IPS DF 6.9 (cell line): ENCODE data around the gene AHR.

ENCODE experiments used
- DNase-seq: peaks from one replicate; pipeline ENCODE4 v3.0.0-alpha.2; 2013; ENCODE audit warnings: low read depth, low spot score
- H3K27ac ChIP-seq: one replicate; pipeline ENCODE4 v1.5.1; 2013; ENCODE audit warnings: low read length, control low read depth
- H3K27me3 ChIP-seq: 2 replicates; pipeline ENCODE4 v1.6.1; 2013; ENCODE audit warnings: mild to moderate bottlenecking, low read length; ENCODE audit not compliant: control insufficient read depth, insufficient read depth
- H3K36me3 ChIP-seq: 2 replicates; pipeline ENCODE4 v1.6.1; 2013; ENCODE audit warnings: low read length; ENCODE audit not compliant: control insufficient read depth, insufficient read depth
- H3K4me1 ChIP-seq: 2 replicates; pipeline ENCODE4 v1.6.1; 2013; ENCODE audit warnings: low read length; ENCODE audit not compliant: control insufficient read depth, insufficient read depth
- H3K4me3 ChIP-seq: 2 replicates; pipeline ENCODE4 v1.5.1; 2013; ENCODE audit warnings: mild to moderate bottlenecking, low read length
- H3K9me3 ChIP-seq: 2 replicates; pipeline ENCODE4 v1.6.1; 2013; ENCODE audit warnings: low read length, inconsistent platforms; ENCODE audit not compliant: control insufficient read depth, insufficient read depth
- WGBS: extraction: QIAGEN DNeasy Blood & Tissue Kit; methylation state at CpG from one replicate; pipeline ENCODE4 v1.1.7; 2013; ENCODE audit warnings: mixed read lengths, missing lambda C conversion rate; ENCODE audit not compliant: insufficient read length, insufficient coverage; 5-methylcytosine and 5-hydroxymethylcytosine counted together

Gene AHR

GRCh38 chr7:17289074-17289645 lies 9.3 kb upstream of the AHR start:
- no peaks in the 10 kb centered on the region for H3K36me3 ChIP-seq
- H3K4me3 ChIP-seq: no peak overlapping the region
- no peaks in the 10 kb centered on the region for H3K27me3 ChIP-seq
- no peaks in the 10 kb centered on the region for H3K9me3 ChIP-seq
- no peak overlapping the region for H3K27ac ChIP-seq
- no peaks in the 10 kb centered on the region for H3K4me1 ChIP-seq
- no peak for DNase-seq

- Histone ChIP-seq H3K4me1 (no peaks in the 10 kb centered on the region), H3K27me3 (no peaks in the 10 kb centered on the region), H3K9me3 (no peaks in the 10 kb centered on the region), H3K36me3 (no peaks in the 10 kb centered on the region), H3K27ac (no peak overlapping the region), H3K4me3 (no peak overlapping the region)
- no CpG with 5 or more reads among the region's 4 CpGs for WGBS
- DNase-seq: no peak
Observed at GRCh38 chr7:17292843-17293242, 5.6 kb upstream of the AHR start.

- H3K27me3 ChIP-seq: no peaks in the 10 kb centered on the region
- no peak overlapping the region for H3K4me3 ChIP-seq
- no peaks in the 10 kb centered on the region; the same call in 1 of the 2 replicates for H3K4me1 ChIP-seq
- no peak overlapping the region for H3K27ac ChIP-seq
- H3K36me3 ChIP-seq: no peaks in the 10 kb centered on the region
- no peaks in the 10 kb centered on the region for H3K9me3 ChIP-seq
- no peak for DNase-seq
- WGBS: no CpG with 5 or more reads among the region's 2 CpGs
Observed at GRCh38 chr7:17293481-17293880, 5.0 kb upstream of the AHR start.

GRCh38 chr7:17297243-17297642 lies 1.2 kb upstream of the AHR start:
- no peak overlapping the region for H3K4me3 ChIP-seq

DNA sequence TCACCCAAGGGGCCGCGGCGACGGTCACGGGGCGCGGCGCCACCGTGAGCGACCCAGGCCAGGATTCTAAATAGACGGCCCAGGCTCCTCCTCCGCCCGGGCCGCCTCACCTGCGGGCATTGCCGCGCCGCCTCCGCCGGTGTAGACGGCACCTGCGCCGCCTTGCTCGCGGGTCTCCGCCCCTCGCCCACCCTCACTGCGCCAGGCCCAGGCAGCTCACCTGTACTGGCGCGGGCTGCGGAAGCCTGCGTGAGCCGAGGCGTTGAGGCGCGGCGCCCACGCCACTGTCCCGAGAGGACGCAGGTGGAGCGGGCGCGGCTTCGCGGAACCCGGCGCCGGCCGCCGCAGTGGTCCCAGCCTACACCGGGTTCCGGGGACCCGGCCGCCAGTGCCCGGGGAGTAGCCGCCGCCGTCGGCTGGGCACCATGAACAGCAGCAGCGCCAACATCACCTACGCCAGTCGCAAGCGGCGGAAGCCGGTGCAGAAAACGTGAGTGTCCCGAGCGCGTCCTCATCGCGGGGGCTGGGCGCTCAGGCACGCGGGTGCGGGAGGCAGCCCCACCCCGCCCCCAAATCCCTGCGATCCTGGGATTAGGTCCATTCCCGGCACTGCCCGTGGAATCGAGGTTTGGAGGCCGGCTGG lies 509 bp downstream of the AHR start:
- WGBS: no CpG with 5 or more reads among the region's 81 CpGs
- H3K27ac ChIP-seq: no peak overlapping the region
- H3K36me3 ChIP-seq: no peaks in the 10 kb centered on the region

More at GRCh38 chr7:17297243-17297642, 1.2 kb upstream of the AHR start:
- Histone ChIP-seq H3K27ac (no peak overlapping the region), H3K27me3 (no peaks in the 10 kb centered on the region), H3K4me1 (no peaks in the 10 kb centered on the region; the same call in 1 of the 2 replicates), H3K36me3 (no peaks in the 10 kb centered on the region), H3K9me3 (no peaks in the 10 kb centered on the region)
- no CpG with 5 or more reads among the region's 2 CpGs for WGBS
- DNase-seq: no peak

GRCh38 chr7:17299483-17299991 lies 1.1 kb downstream of the AHR start:
- H3K27ac ChIP-seq: no peak overlapping the region
- H3K27me3 ChIP-seq: no peaks in the 10 kb centered on the region
- H3K4me1 ChIP-seq: no peaks in the 10 kb centered on the region; the same call in 1 of the 2 replicates
- H3K9me3 ChIP-seq: no peaks in the 10 kb centered on the region
- no CpG with 5 or more reads among the region's 13 CpGs for WGBS
- H3K36me3 ChIP-seq: no peaks in the 10 kb centered on the region
- peak overlapping the region; percentile 97; the same call in 1 of the 2 replicates for H3K4me3 ChIP-seq
- DNase-seq: no peak

More for the DNA sequence above, 509 bp downstream of the AHR start:
- H3K4me1 ChIP-seq: no peaks in the 10 kb centered on the region; the same call in 1 of the 2 replicates
- H3K4me3 ChIP-seq: peak overlapping the region; percentile 97
- H3K27me3 ChIP-seq: no peaks in the 10 kb centered on the region
- DNase-seq: no peak
- H3K9me3 ChIP-seq: no peaks in the 10 kb centered on the region

DNA sequence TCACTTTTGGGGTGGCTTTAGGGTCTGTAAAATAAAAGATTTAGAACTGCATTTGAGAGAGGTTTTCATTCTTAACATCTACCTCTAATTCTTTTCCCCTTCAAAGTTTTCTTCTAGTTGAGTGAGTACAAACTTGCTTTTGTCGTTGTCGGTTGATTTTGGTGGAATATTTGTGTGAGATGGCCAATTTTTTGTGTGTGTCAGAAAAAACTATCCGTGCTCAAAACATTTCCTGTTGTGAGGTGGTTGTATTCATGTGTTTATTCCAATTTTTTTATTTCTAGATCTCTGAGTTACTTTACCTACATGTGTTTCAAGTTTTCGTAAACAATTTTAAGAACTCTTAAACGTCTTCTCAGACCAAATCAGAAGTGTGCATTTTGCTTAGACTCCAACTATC lies 1.6 kb downstream of the AHR start:
- H3K27me3 ChIP-seq: no peaks in the 10 kb centered on the region
- no CpG with 5 or more reads among the region's 5 CpGs for WGBS

GRCh38 chr7:17300437-17300836 lies 2.0 kb downstream of the AHR start:
- Histone ChIP-seq H3K27ac (no peak overlapping the region), H3K4me1 (no peaks in the 10 kb centered on the region; the same call in 1 of the 2 replicates), H3K9me3 (no peaks in the 10 kb centered on the region), H3K4me3 (no peak overlapping the region; the same call in 1 of the 2 replicates), H3K36me3 (no peaks in the 10 kb centered on the region), H3K27me3 (no peaks in the 10 kb centered on the region)
- WGBS: no CpG with 5 or more reads among the region's 1 CpG
- DNase-seq: no peak

More for the DNA sequence above, 1.6 kb downstream of the AHR start:
- peak overlapping the region; percentile 97; the same call in 1 of the 2 replicates for H3K4me3 ChIP-seq
- H3K36me3 ChIP-seq: no peaks in the 10 kb centered on the region
- no peak overlapping the region for H3K27ac ChIP-seq
- no peaks in the 10 kb centered on the region; the same call in 1 of the 2 replicates for H3K4me1 ChIP-seq
- no peak for DNase-seq
- H3K9me3 ChIP-seq: no peaks in the 10 kb centered on the region

- WGBS: no CpG with 5 or more reads among the region's 2 CpGs
- Histone ChIP-seq H3K27ac (no peak overlapping the region), H3K4me1 (no peaks in the 10 kb centered on the region; the same call in 1 of the 2 replicates), H3K4me3 (no peak overlapping the region), H3K36me3 (no peaks in the 10 kb centered on the region), H3K27me3 (no peaks in the 10 kb centered on the region), H3K9me3 (no peaks in the 10 kb centered on the region)
- DNase-seq: no peak
Observed at GRCh38 chr7:17301471-17302456, 3.3 kb downstream of the AHR start.

DNA sequence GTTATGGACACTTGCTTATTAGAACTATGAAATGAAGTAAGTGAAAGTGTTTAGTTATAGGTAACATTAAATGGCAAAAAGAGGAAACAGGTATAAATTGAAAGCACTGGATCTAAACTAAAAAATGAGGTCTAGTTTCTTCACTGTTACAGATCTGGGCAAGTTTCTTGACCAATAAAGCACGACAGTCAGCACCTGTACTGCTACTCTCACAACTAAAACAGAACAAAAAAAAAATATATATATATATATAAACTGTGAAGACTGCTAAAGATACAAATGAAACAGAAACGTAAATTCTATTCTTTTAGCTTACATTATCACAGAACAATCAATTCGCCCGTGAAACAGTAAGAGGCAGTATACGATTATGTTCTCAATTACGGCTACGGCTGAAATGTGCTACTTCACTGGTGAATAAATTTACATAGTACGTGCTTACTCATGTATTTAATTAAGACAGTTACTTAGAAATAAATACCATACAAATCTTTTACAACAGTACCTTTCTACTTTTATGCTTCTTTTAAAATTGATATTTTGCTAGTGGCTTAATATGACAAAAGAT lies 4.2 kb downstream of the AHR start:
- Histone ChIP-seq H3K9me3 (no peaks in the 10 kb centered on the region), H3K27me3 (no peaks in the 10 kb centered on the region), H3K36me3 (no peaks in the 10 kb centered on the region), H3K4me3 (no peak overlapping the region), H3K4me1 (no peaks in the 10 kb centered on the region; the same call in 1 of the 2 replicates), H3K27ac (no peak overlapping the region)
- no CpG with 5 or more reads among the region's 8 CpGs for WGBS
- no peak for DNase-seq
